ENCODE data around the gene WSB1.

DNA sequence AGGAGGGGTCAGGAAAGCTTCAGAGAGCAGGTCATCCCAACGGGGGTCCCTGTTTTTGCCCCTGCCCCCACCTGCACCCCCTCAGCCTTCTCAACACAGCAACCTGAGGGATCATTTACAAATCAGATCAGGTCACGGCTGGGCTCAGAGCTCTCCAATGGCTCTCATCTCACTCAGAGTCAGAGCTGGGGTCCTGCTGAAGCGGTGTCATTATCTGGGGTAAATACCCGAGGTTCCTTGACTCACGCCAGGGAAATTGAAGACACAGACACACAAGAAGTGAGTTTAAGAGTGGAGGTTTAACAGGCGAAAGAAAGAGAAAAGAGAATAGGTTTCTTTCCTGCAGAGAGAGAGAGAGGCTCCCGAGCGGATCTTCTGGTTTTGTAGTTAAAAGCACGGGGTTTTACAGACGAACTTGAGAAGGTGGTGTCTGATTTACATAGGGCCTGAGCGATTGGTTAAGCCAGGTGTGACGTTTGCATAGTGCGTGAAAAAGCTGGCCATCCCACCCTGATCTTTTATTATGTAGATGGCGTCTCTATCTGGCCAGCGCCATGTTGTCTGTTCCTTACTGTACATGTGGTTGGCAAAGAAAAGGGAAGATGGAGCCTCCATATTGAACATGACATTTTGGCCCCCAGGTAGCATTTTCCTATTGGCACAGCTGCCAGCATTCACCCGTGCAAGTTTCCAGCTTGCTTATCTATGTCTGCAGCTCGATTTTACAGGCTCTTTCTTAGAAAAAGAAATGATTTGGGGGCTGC, 51.4 kb downstream of the WSB1 start:
- TF ChIP-seq PPARA (CRISPR knock-in tag; IDR thresholded peaks at IDR 0.05; ENCODE audit: borderline replicate concordance) (no peak), ZNF70 (CRISPR knock-in tag; IDR thresholded peaks at IDR 0.05) (no peak), ZFP3 (CRISPR knock-in tag; IDR thresholded peaks at IDR 0.05) (no peak), ZFP30 (CRISPR knock-in tag; IDR thresholded peaks at IDR 0.05) (no peak)
- TF ChIP-seq, protein P1, sequence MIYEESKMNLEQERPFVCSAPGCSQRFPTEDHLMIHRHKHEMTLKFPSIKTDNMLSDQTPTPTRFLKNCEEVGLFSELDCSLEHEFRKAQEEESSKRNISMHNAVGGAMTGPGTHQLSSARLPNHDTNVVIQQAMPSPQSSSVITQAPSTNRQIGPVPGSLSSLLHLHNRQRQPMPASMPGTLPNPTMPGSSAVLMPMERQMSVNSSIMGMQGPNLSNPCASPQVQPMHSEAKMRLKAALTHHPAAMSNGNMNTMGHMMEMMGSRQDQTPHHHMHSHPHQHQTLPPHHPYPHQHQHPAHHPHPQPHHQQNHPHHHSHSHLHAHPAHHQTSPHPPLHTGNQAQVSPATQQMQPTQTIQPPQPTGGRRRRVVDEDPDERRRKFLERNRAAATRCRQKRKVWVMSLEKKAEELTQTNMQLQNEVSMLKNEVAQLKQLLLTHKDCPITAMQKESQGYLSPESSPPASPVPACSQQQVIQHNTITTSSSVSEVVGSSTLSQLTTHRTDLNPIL (CRISPR knock-in tag; IDR thresholded peaks at IDR 0.05; ENCODE audit: low read depth): no peak
